ENCODE data around the gene COL1A1. TPM values are rescaled to one million over a fixed set of nuclear protein-coding genes. Genes with fewer than 3 reads are reported as not detected.

Gene COL1A1
- total and polyA plus RNA-seq, 2 of the 13 experiments (the other 11 are each of a cell fraction or from before 2014, with no cell fraction given) = 0.05 TPM; not detected in 1

DNA sequence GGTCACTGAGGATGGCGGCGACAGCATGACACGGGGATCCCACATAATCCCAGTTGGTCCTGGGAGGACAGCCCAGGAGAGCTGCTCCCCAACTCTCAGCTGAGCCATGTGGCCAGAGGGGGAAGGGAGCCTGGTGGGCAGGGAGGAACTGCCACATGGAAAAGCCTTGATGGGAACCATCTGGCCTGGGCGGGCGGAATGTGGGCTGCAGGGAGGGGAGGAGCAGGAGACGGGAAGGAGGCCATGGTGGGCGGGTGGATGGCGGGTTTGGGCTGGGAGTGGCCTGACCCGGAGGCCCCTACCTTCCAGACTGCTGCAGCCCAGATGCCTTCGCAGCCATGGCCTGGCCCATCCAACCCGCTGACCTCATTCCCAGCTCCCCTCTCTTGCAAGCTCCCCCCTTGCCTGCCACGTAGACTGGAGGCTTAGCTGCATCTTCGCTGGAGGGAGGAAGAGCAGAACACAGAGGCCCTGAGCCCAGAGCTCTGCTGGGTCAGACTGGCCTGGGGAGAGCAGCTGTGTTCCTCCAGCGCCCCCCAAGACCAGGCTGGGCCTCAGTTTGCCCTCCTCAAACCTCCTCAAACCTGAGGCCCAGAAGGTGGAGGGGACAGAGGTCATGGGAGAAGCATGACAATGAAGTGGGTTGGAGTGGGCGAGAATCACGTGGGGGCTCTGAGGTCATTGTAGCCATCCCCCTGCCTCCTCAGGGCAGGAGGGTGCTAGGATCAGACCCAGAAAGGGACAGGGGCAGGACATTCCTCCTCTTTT, 8.2 kb upstream of the COL1A1 start (continued):
- TF ChIP-seq NR2C2 (CRISPR knock-in tag; IDR thresholded peaks at IDR 0.05; ENCODE audit: borderline replicate concordance) (peak; percentile 56; the same call in 1 of the 2 replicates), MAFG (CRISPR knock-in tag; IDR thresholded peaks at IDR 0.05) (no peak), CTCF (CRISPR knock-in tag; IDR thresholded peaks at IDR 0.05) (peak; percentile 4; the same call in 1 of the 2 replicates), ZNF768 (CRISPR knock-in tag; IDR thresholded peaks at IDR 0.05) (peak; percentile 5; the same call in 1 of the 2 replicates)

DNA sequence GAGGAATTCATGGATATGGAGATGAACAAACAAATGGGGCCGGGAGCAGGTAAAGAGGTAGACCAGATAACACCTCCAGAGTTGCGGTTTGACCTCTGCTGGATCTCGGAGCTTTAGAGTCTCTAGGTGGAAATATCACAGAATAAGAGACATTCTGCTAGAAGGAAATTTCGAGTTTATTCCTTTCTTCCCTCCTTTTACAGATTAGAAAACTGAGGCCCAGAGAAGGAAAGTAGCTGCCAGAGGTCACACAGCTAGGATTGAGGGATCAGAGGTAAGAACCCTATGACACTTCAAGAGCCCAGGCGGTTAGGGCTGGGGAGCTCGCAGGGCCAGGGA, 7.7 kb upstream of the COL1A1 start:
- no peak overlapping the region for H2AFZ ChIP-seq (ENCODE audit: low read length)
- peak; percentile 91; the same call in 1 of the 2 replicates for TF ChIP-seq ZNF768 (CRISPR knock-in tag; IDR thresholded peaks at IDR 0.05)
- no peak for TF ChIP-seq CREM (IDR thresholded peaks at IDR 0.05)
- no peak for TF ChIP-seq CREM (CRISPR knock-in tag; IDR thresholded peaks at IDR 0.05)
- 32% methylated on average over 6 of the region's 6 CpGs for WGBS (ENCODE audit: low lambda C conversion rate)
- H3K4me3 ChIP-seq (replicated peaks in 1 of 3; ENCODE audit: insufficient read depth in 1 of 3, low read depth in 2 of 3, low read length in 3 of 3) = peak overlapping the region in 1 of 3 experiments; percentile 25; a peak in 1 of 6 replicates
- H3K27me3 ChIP-seq (ENCODE audit: control insufficient read depth in 1 of 2, insufficient read depth in 2 of 2, low read length in 2 of 2) = peaks cover 2 to 67% of the 10 kb centered on the region in 2 experiments
- no peaks in the 10 kb centered on the region for H4K20me1 ChIP-seq (ENCODE audit: insufficient read depth, low read length)
- no peaks in the 10 kb centered on the region for H3K9me3 ChIP-seq (ENCODE audit: low read length)
- in situ Hi-C loops (cut with HindIII; ENCODE audit: extremely low pct_ligation_motif_present, low pct_unique_long_range_greater_than_20kb) = loop anchor here (5.0 kb wide), 1 partner anchor 63 kb away; the partner anchor contains the start of gene TMEM92
- intact Hi-C loops (cut with micrococcal nuclease; ENCODE audit: unreplicated experiment) = no loop called here
- BruUV-seq (replicated peaks) = no TSS peak
- H3K36me3 ChIP-seq (replicated peaks in 1 of 2; ENCODE audit: control insufficient read depth in 1 of 2, insufficient read depth in 2 of 2, low read length in 2 of 2) = no peaks in the 10 kb centered on the region
- ATAC-seq (no peak), FAIRE-seq (no peak), DNase-seq (ENCODE audit: low spot score) (no peak)
- H3K79me2 ChIP-seq (ENCODE audit: insufficient read depth, low read length) = no peaks in the 10 kb centered on the region
- CTCF ChIA-PET (ENCODE audit: low intra/inter-chr PET ratio, low total read pairs) = no interaction called here
- peak overlapping the region; percentile 46; the same call in 1 of the 2 replicates for H3K4me2 ChIP-seq (ENCODE audit: low read depth, low read length)
- no peak overlapping the region for H3K27ac ChIP-seq (ENCODE audit: extremely low read length, insufficient read depth, low read length)
- no peak overlapping the region for H3K9ac ChIP-seq (ENCODE audit: insufficient read depth, low read depth, low read length)
- H3K4me1 ChIP-seq (ENCODE audit: insufficient read depth, low read length) = peaks cover 53% of the 10 kb centered on the region
- POLR2A ChIA-PET = no interaction called here
